22Rv1 (cell line): ENCODE results near the gene LMF2.
"Not testable (repeated sequence)": the region's sequence is repeated elsewhere in the genome, so short reads cannot be mapped to it uniquely, and the experiment has no call there.

Experiments used
- H3K27ac ChIP-seq: fragments of 450-650 bp; 2 replicates; pipeline ENCODE4 v1.5.1; 2017
- CTCF ChIP-seq: fragments of 450-650 bp; IDR thresholded peaks from 2 replicates; pipeline ENCODE4 v1.5.1; 2017; ENCODE audit warnings: mild to moderate bottlenecking
- ZFX ChIP-seq: fragments of 450-650 bp; IDR thresholded peaks from 2 replicates; pipeline ENCODE4 v1.6.1; 2017; ENCODE audit warnings: antibody characterized with exemption, borderline replicate concordance

The LMF2 gene

GRCh38 chr22:50520826-50521453 lies 13.4 kb upstream of the LMF2 start:
- H3K27ac ChIP-seq: no peak overlapping the region
- TF ChIP-seq ZFX (no peak), CTCF (no peak)

GRCh38 chr22:50520184-50520583 lies 12.7 kb upstream of the LMF2 start:
- not testable (repeated sequence) for H3K27ac ChIP-seq

- TF ChIP-seq CTCF: no peak
- TF ChIP-seq ZFX: no peak
- no peak overlapping the region for H3K27ac ChIP-seq
These were observed 11.6 kb upstream of the LMF2 start for GRCh38 chr22:50519151-50519550.

GRCh38 chr22:50518606-50519005 lies 11.1 kb upstream of the LMF2 start:
- H3K27ac ChIP-seq: no peak overlapping the region
- TF ChIP-seq ZFX (no peak), CTCF (no peak)

- TF ChIP-seq ZFX (no peak), CTCF (no peak)
- H3K27ac ChIP-seq: no peak overlapping the region
These were observed 10.2 kb upstream of the LMF2 start for GRCh38 chr22:50517495-50518260.

- no peak for TF ChIP-seq CTCF
- no peak for TF ChIP-seq ZFX
- no peak overlapping the region for H3K27ac ChIP-seq
These were observed 9.4 kb upstream of the LMF2 start for GRCh38 chr22:50516891-50517290.

GRCh38 chr22:50516068-50516467 lies 8.6 kb upstream of the LMF2 start:
- no peak overlapping the region for H3K27ac ChIP-seq
- no peak for TF ChIP-seq ZFX
- TF ChIP-seq CTCF: no peak
